H9 (cell line): ENCODE results near the gene RAI1. TPM values are rescaled to one million over a fixed set of nuclear protein-coding genes. Genes with fewer than 3 reads are reported as not detected.

ENCODE experiments used
- DNase-seq: peaks from one replicate; pipeline ENCODE4 v3.0.0-alpha.2; 2017
- H2AFZ ChIP-seq: one replicate; pipeline ENCODE4 v1.6.1; 2013; ENCODE audit warnings: mild to moderate bottlenecking, low read length, control low read depth, moderate library complexity
- H2AK5ac ChIP-seq: 2 replicates; pipeline ENCODE4 v1.6.1; 2013; ENCODE audit warnings: low read length, control low read depth, mixed read lengths; ENCODE audit not compliant: insufficient read length
- H2BK120ac ChIP-seq: one replicate; pipeline ENCODE4 v1.6.1; 2013; ENCODE audit warnings: low read depth, mild to moderate bottlenecking, low read length, control low read depth, inconsistent platforms; ENCODE audit not compliant: poor library complexity, severe bottlenecking
- H2BK12ac ChIP-seq: 2 replicates; pipeline ENCODE4 v1.6.1; 2013; ENCODE audit warnings: low read length, control low read depth, mixed read lengths, low read depth; ENCODE audit not compliant: insufficient read length
- H2BK15ac ChIP-seq: 2 replicates; pipeline ENCODE4 v1.6.1; 2013; ENCODE audit warnings: low read depth, low read length, control low read depth
- H2BK20ac ChIP-seq: one replicate; pipeline ENCODE4 v1.6.1; 2013; ENCODE audit warnings: low read depth, mild to moderate bottlenecking, low read length, control low read depth, inconsistent platforms; ENCODE audit not compliant: poor library complexity, severe bottlenecking
- H2BK5ac ChIP-seq: 2 replicates; pipeline ENCODE4 v1.6.1; 2013; ENCODE audit warnings: low read length, control low read depth, mixed read lengths; ENCODE audit not compliant: insufficient read length
- H3K14ac ChIP-seq: 2 replicates; pipeline ENCODE4 v1.6.1; 2013; ENCODE audit warnings: low read length, control low read depth; ENCODE audit not compliant: insufficient read depth
- H3K18ac ChIP-seq: 2 replicates; pipeline ENCODE4 v1.6.1; 2013; ENCODE audit warnings: low read depth, mild to moderate bottlenecking, mixed read lengths, low read length, control low read depth; ENCODE audit not compliant: insufficient read length
- H3K23ac ChIP-seq: 2 replicates; pipeline ENCODE4 v1.6.1; 2013; ENCODE audit warnings: low read length, control low read depth, mixed read lengths, low read depth; ENCODE audit not compliant: insufficient read length
- H3K23me2 ChIP-seq: 2 replicates; pipeline ENCODE4 v1.6.1; 2013; ENCODE audit warnings: low read depth, mild to moderate bottlenecking, mixed read lengths, low read length, control low read depth; ENCODE audit not compliant: insufficient read length, poor library complexity, severe bottlenecking
- H3K27ac ChIP-seq: 2 replicates; pipeline ENCODE4 v1.5.1; 2013; ENCODE audit warnings: low read length, control low read depth, mixed read lengths, low read depth; ENCODE audit not compliant: insufficient read length
- H3K27me3 ChIP-seq: 2 replicates; pipeline ENCODE4 v1.6.1; 2013; ENCODE audit warnings: low read length, control low read depth, inconsistent platforms; ENCODE audit not compliant: insufficient read depth
- H3K4ac ChIP-seq: 2 replicates; pipeline ENCODE4 v1.6.1; 2013; ENCODE audit warnings: low read depth, mild to moderate bottlenecking, control low read depth, inconsistent platforms, low read length, moderate library complexity
- H3K4me1 ChIP-seq: 2 replicates; pipeline ENCODE4 v1.6.1; 2013; ENCODE audit warnings: low read length, control low read depth, inconsistent platforms; ENCODE audit not compliant: insufficient read depth
- H3K4me2 ChIP-seq: 2 replicates; pipeline ENCODE4 v1.6.1; 2013; ENCODE audit warnings: low read length, control low read depth, mixed read lengths; ENCODE audit not compliant: insufficient read length, insufficient read depth
- H3K56ac ChIP-seq: 2 replicates; pipeline ENCODE4 v1.6.1; 2013; ENCODE audit warnings: low read depth, mild to moderate bottlenecking, mixed read lengths, low read length, control low read depth; ENCODE audit not compliant: insufficient read length
- H3K79me1 ChIP-seq: 2 replicates; pipeline ENCODE4 v1.6.1; 2013; ENCODE audit warnings: low read depth, mild to moderate bottlenecking, moderate library complexity, low read length, control low read depth, inconsistent platforms; ENCODE audit not compliant: insufficient read depth, poor library complexity, severe bottlenecking
- H3K79me2 ChIP-seq: 2 replicates; pipeline ENCODE4 v1.6.1; 2013; ENCODE audit warnings: low read length, control low read depth, inconsistent platforms; ENCODE audit not compliant: insufficient read depth
- H3K9ac ChIP-seq: 2 replicates; pipeline ENCODE4 v1.6.1; 2013; ENCODE audit warnings: low read length, control low read depth, mixed read lengths; ENCODE audit not compliant: insufficient read length; ENCODE audit errors: extremely low read depth
- H3K9me3 ChIP-seq: one replicate; pipeline ENCODE4 v1.6.1; 2013; ENCODE audit warnings: low read depth, low read length, inconsistent platforms; ENCODE audit not compliant: control insufficient read depth
- H3T11ph ChIP-seq: one replicate; pipeline ENCODE4 v1.6.1; 2013; ENCODE audit warnings: mild to moderate bottlenecking, low read length, control low read depth, inconsistent platforms
- H4K20me1 ChIP-seq: one replicate; pipeline ENCODE4 v1.6.1; 2013; ENCODE audit not compliant: control insufficient read depth, insufficient read length, insufficient read depth
- H4K5ac ChIP-seq: 2 replicates; pipeline ENCODE4 v1.6.1; 2013; ENCODE audit warnings: low read depth, mild to moderate bottlenecking, mixed read lengths, low read length, control low read depth; ENCODE audit not compliant: insufficient read length
- H4K8ac ChIP-seq: replicated peaks from 2 replicates; pipeline ENCODE4 v1.6.1; 2013; ENCODE audit warnings: low read length, control low read depth, mixed read lengths, low read depth; ENCODE audit not compliant: insufficient read length
- H4K91ac ChIP-seq: 2 replicates; pipeline ENCODE4 v1.6.1; 2013; ENCODE audit warnings: low read depth, mild to moderate bottlenecking, moderate library complexity, mixed read lengths, low read length, control low read depth; ENCODE audit not compliant: insufficient read length
- H3K27ac Mint-ChIP-seq, 3 experiments: 2 replicates in 2 of 3; 3 replicates in 1 of 3; pipeline ENCODE4 v1.8.0; 2020 to 2021; ENCODE audit warnings: mixed read lengths in 3 of 3, mild to moderate bottlenecking in 1 of 3, moderate library complexity in 1 of 3
- H3K27me3 Mint-ChIP-seq: 2 replicates; pipeline ENCODE4 v1.8.0; 2021; ENCODE audit warnings: low read depth, mild to moderate bottlenecking, moderate library complexity, mixed read lengths
- H3K36me3 Mint-ChIP-seq, 3 experiments: 2 replicates in 2 of 3; 3 replicates in 1 of 3; pipeline ENCODE4 v1.8.0; 2020 to 2021; ENCODE audit warnings: low read depth in 3 of 3, mixed read lengths in 3 of 3; ENCODE audit not compliant: insufficient read depth in 1 of 3
- H3K4me1 Mint-ChIP-seq, 2 experiments: 2 replicates each; pipeline ENCODE4 v1.8.0; 2020; ENCODE audit warnings: mixed read lengths in 2 of 2
- H3K4me3 Mint-ChIP-seq, 2 experiments: 2 replicates in 1 of 2; 3 replicates in 1 of 2; pipeline ENCODE4 v1.8.0; 2020 to 2021; ENCODE audit warnings: mild to moderate bottlenecking in 2 of 2, mixed read lengths in 2 of 2, moderate library complexity in 1 of 2
- H3K9me3 Mint-ChIP-seq, 2 experiments: 2 replicates in 1 of 2; 3 replicates in 1 of 2; pipeline ENCODE4 v1.8.0; 2020; ENCODE audit warnings: mild to moderate bottlenecking in 2 of 2, mixed read lengths in 2 of 2, moderate library complexity in 1 of 2
- WGBS: extraction: QIAGEN DNeasy Blood & Tissue Kit; methylation state at CpG from one replicate; pipeline ENCODE4 v1.1.7; 2013; ENCODE audit warnings: missing lambda C conversion rate, low lambda C conversion rate, mixed read lengths; ENCODE audit not compliant: insufficient read length; ENCODE audit errors: extremely low coverage; 5-methylcytosine and 5-hydroxymethylcytosine counted together
- total RNA-seq: library from RNA; stranded (reverse); gene quantifications from 2 replicates; pipeline ENCODE4 v1.2.1, GENCODE V29; 2021
- TF ChIP-seq, protein P1 (sequence below): fragments of 200-600 bp; sonication (generic); conservative IDR thresholded peaks from 3 replicates; pipeline ENCODE4 v1.8.0; 2021; ENCODE audit warnings: antibody characterized with exemption, mild to moderate bottlenecking

Gene RAI1
- total RNA-seq, 1 experiment from 2014 or later, result 1.5 TPM

DNA sequence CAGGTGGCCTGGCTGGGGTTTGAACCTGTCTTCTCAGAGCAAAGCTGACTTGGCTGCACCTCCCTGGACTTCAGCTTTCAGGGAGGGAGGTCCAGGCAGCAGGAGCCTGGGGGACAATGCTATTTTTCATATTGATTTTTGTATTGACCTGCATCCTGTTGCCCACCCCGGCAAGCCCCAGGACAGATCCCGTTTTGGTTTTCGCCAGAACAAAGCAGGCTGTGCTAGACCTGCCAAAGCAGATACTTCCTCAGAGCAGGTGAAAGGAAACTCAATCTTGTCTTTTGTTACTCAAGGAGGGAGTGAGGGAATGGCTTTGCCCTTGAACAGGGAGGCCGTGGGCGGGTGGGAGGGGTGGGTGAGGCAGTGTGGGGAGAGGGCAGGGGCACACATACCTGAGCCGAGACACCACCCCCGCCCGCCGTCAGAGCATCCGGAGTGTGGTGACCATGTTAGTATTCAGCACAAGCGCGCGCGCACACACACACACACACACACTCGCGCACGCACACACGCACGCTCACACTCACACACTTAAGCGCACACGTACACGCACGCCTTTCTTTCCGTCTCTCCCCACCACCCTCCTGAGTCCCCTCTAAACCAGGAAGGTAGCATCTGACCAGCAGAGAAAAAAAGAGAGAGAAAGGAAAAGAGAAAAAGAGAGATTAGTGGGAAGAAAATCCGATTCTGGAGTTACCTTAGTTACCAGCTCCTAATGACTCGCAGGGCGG is 59.5 kb downstream of the RAI1 start:
- Histone ChIP-seq H3K14ac (no peak overlapping the region), H4K91ac (no peak overlapping the region), H3K79me1 (no peaks in the 10 kb centered on the region), H3K79me2 (no peaks in the 10 kb centered on the region), H2AFZ (no peak overlapping the region), H3K4me1 (peaks cover 2% of the 10 kb centered on the region; the same call in 1 of the 2 replicates), H3K23ac (no peak overlapping the region), H2BK5ac (no peak overlapping the region), H2BK15ac (no peak overlapping the region), H3K23me2 (no peaks in the 10 kb centered on the region), H4K20me1 (no peaks in the 10 kb centered on the region), H4K8ac (no peak overlapping the region), H3K9ac (no peak overlapping the region), H3T11ph (no peak overlapping the region), H3K4ac (no peak overlapping the region), H2BK12ac (no peak overlapping the region), H4K5ac (no peak overlapping the region), H3K27ac (no peak overlapping the region), H3K4me2 (peak overlapping the region; percentile 26), H2AK5ac (no peak overlapping the region), H3K56ac (no peak overlapping the region), H3K9me3 (no peaks in the 10 kb centered on the region), H3K18ac (peak overlapping the region; percentile 6), H2BK120ac (no peak overlapping the region), H3K27me3 (peaks cover 2% of the 10 kb centered on the region; the same call in 1 of the 2 replicates), H2BK20ac (no peak overlapping the region)
- no CpG with 5 or more reads among the region's 27 CpGs for WGBS
- H3K36me3 Mint-ChIP-seq, result no peaks in the 10 kb centered on the region
- peak; percentile 71 for DNase-seq
- H3K27ac Mint-ChIP-seq, result peak overlapping the region; percentile 28 to 86 (median 73); a peak in 5 of 7 replicates
- H3K4me3 Mint-ChIP-seq, result peak overlapping the region; percentile 43 to 44; a peak in 4 of 5 replicates
- TF ChIP-seq, protein P1, sequence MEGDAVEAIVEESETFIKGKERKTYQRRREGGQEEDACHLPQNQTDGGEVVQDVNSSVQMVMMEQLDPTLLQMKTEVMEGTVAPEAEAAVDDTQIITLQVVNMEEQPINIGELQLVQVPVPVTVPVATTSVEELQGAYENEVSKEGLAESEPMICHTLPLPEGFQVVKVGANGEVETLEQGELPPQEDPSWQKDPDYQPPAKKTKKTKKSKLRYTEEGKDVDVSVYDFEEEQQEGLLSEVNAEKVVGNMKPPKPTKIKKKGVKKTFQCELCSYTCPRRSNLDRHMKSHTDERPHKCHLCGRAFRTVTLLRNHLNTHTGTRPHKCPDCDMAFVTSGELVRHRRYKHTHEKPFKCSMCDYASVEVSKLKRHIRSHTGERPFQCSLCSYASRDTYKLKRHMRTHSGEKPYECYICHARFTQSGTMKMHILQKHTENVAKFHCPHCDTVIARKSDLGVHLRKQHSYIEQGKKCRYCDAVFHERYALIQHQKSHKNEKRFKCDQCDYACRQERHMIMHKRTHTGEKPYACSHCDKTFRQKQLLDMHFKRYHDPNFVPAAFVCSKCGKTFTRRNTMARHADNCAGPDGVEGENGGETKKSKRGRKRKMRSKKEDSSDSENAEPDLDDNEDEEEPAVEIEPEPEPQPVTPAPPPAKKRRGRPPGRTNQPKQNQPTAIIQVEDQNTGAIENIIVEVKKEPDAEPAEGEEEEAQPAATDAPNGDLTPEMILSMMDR, result no peak
- no peaks in the 10 kb centered on the region; a peak in 1 of 5 replicates for H3K9me3 Mint-ChIP-seq
- peaks cover 32 to 46% of the 10 kb centered on the region in 2 experiments for H3K4me1 Mint-ChIP-seq
- H3K27me3 Mint-ChIP-seq, result peaks cover 53% of the 10 kb centered on the region
